Rectal smooth muscle tissue (tissue), 1 donor: Measurements from ENCODE around the gene P2RX3.

Source experiments
- H3K27ac ChIP-seq: one replicate; pipeline ENCODE4 v1.7.0; 2013; ENCODE audit warnings: low read depth, low read length, inconsistent platforms
- H3K27me3 ChIP-seq: one replicate; pipeline ENCODE4 v1.7.0; 2013; ENCODE audit warnings: low read length; ENCODE audit not compliant: control insufficient read depth, insufficient read depth
- H3K36me3 ChIP-seq: one replicate; pipeline ENCODE4 v1.7.0; 2013; ENCODE audit warnings: low read length; ENCODE audit not compliant: control insufficient read depth, insufficient read depth
- H3K4me1 ChIP-seq: one replicate; pipeline ENCODE4 v1.7.0; 2013; ENCODE audit warnings: low read length; ENCODE audit not compliant: control insufficient read depth, insufficient read depth
- H3K4me3 ChIP-seq: one replicate; pipeline ENCODE4 v1.7.0; 2013; ENCODE audit warnings: low read length
- H3K9ac ChIP-seq: one replicate; pipeline ENCODE4 v1.7.0; 2013; ENCODE audit warnings: low read length

P2RX3 gene

DNA sequence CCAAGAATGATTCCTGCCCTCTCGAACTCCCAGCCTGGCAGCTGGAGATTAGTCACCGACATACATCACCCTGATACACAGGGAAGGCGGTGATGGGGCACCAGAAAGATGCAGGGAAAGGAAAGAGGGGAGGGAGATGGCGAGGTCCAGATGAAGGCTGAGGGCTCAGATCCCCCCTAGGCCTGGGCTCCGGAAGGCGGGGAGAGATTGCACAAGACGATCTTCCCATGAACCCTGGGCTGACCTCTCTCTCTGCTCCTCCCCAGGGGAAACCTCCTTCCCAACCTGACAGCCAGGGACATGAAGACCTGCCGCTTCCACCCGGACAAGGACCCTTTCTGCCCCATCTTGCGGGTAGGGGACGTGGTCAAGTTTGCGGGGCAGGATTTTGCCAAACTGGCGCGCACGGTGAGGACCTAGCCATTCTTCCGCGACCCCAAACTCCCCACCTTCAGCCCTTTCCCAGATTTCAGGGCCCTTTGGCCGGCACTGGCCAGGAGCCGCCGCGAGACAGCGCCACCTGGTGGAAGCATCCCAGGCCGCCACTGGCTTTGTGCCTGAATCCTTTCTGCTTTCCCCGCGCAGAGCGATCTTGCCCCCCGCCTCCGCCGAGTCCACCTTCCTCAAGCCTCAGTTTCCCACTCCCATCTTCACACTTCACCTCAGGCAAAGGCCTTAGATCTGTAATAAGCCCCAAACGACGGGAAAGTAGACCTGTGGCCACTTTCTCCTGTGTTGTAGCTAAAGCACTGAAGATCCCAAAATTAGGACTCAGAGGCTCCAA is 11.5 kb downstream of the P2RX3 start:
- no peaks in the 10 kb centered on the region for H3K36me3 ChIP-seq
- H3K27ac ChIP-seq = no peak overlapping the region
- H3K4me1 ChIP-seq = no peaks in the 10 kb centered on the region
- no peaks in the 10 kb centered on the region for H3K27me3 ChIP-seq
- H3K4me3 ChIP-seq = no peak overlapping the region
- H3K9ac ChIP-seq = no peak overlapping the region

DNA sequence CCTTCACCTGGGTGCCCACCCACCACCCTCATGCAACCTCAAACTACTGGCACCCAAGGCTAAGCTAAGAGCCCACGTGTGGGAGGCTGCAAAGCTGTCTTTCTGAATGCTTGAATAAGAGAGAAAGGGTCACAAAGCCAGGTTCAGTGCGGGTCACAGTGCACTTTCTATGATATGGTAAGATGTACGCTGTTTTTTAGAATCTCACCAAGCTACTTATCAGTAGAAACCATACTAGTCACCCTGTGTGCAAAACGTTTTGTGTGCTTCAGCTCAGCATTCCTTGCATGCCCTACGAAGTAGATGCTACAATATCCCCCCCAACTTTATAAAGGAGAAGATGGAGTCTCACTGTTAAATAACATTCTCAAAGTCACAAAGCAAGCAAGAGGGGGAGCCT is 14.9 kb downstream of the P2RX3 start:
- no peak overlapping the region for H3K27ac ChIP-seq
- H3K4me1 ChIP-seq = no peaks in the 10 kb centered on the region
- no peak overlapping the region for H3K4me3 ChIP-seq
- H3K9ac ChIP-seq = no peak overlapping the region
- no peaks in the 10 kb centered on the region for H3K27me3 ChIP-seq
- no peaks in the 10 kb centered on the region for H3K36me3 ChIP-seq

DNA sequence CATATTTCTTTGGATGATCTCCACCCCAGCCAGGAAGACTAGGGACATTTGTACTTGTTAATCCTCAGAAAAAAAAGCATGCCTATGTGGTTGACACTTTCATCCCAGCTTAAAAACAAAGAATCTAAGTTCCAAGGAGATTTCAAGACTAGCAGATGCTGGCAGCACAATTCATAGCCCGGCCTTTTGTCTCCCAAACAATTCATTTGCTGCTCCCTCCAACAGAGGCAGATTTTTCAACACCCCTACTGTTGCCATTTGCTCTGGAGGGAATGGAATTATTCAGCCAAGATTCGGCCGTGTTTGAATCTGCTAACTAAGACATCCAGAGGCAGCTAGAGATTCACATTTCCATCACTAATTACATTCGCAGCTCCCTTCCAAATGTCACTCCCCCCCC is 15.3 kb downstream of the P2RX3 start:
- H3K27me3 ChIP-seq = no peaks in the 10 kb centered on the region
- H3K27ac ChIP-seq = no peak overlapping the region
- no peaks in the 10 kb centered on the region for H3K36me3 ChIP-seq
- H3K9ac ChIP-seq = no peak overlapping the region
- H3K4me3 ChIP-seq = no peak overlapping the region
- H3K4me1 ChIP-seq = no peaks in the 10 kb centered on the region

DNA sequence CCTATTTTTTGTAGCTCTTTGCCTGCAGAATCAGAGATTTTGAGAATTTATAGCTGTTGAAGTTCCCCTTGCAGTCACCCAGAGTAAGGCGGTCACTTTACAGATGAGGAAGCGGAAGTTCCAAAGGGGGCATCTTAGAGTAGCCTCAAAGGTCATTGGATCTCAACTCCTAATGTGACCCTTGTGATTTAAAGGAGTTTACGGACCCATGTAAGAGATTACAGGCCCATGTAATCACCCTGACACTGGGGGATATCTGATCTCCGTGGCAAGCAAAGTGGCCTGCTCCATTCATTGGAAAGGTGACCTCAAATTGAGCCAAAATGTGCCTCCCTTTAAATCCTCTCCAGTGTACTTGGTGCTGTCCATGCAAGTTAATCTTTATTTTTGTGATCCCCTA is 15.7 kb downstream of the P2RX3 start:
- Histone ChIP-seq H3K4me1 (no peaks in the 10 kb centered on the region), H3K4me3 (no peak overlapping the region), H3K9ac (no peak overlapping the region), H3K27ac (no peak overlapping the region), H3K36me3 (no peaks in the 10 kb centered on the region), H3K27me3 (no peaks in the 10 kb centered on the region)

DNA sequence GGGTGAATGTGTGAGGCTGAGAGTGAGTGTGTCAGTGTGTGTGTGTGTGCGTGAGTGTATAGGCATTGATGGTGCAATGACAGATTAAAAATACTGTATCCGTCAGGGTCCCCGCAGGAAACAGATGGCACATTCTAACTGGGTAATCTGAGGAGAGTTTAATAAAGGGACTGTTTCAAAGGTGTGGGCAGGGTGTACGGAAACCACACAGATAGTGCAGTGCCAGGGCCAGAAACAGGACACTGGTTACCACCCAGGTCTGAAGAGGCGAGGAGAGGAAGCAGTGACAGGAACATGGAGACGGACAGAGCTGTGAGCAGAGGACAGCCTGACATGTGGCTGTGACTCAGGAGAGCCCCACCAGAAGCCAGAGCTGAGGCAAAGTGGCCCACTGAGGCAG is 16.5 kb downstream of the P2RX3 start:
- Histone ChIP-seq H3K27ac (no peak overlapping the region), H3K4me3 (no peak overlapping the region), H3K4me1 (no peaks in the 10 kb centered on the region), H3K9ac (no peak overlapping the region), H3K36me3 (no peaks in the 10 kb centered on the region), H3K27me3 (no peaks in the 10 kb centered on the region)

DNA sequence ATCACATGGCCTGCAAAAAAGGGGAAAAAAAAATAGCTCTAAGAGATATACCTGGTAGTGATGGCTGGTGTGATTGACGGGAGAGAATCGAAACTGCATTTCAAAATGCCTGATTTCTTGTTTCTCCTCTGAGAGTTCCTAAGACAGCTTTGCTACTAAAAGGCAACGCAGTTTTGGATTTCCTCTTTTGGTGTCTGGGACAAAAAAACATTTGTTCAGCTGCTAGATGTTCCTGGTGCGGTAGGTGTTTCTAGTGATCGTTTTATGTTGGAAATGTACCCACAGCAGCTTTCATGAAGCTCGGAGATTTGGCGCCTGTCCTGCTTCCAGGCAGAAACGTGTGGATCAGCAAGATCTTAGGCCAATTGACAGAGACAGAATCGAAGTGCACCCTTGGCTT is 18.1 kb downstream of the P2RX3 start:
- Histone ChIP-seq H3K9ac (no peak overlapping the region), H3K27me3 (no peaks in the 10 kb centered on the region), H3K27ac (no peak overlapping the region), H3K36me3 (no peaks in the 10 kb centered on the region), H3K4me1 (no peaks in the 10 kb centered on the region), H3K4me3 (no peak overlapping the region)

DNA sequence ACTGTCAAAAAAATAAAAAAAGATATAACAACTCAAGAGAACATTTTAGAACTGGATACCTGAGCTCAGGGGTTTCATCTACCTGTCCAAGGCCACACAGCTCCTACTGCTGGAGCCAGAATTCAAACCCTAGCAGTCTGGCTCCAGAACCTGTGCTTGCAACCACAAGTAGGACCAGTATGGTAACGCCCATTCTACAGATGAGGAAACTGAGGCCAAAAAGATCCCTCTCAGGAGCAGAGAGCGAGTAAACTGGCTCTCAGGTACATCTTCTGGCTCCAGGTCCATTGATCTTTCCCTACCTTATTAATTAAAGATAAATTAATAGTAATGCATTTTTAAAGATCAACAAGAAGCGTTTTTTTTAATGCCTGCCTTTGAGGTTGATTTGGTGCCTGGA is 19.2 kb downstream of the P2RX3 start:
- Histone ChIP-seq H3K4me3 (no peak overlapping the region), H3K4me1 (no peaks in the 10 kb centered on the region), H3K27ac (no peak overlapping the region), H3K36me3 (no peaks in the 10 kb centered on the region), H3K9ac (no peak overlapping the region), H3K27me3 (no peaks in the 10 kb centered on the region)

DNA sequence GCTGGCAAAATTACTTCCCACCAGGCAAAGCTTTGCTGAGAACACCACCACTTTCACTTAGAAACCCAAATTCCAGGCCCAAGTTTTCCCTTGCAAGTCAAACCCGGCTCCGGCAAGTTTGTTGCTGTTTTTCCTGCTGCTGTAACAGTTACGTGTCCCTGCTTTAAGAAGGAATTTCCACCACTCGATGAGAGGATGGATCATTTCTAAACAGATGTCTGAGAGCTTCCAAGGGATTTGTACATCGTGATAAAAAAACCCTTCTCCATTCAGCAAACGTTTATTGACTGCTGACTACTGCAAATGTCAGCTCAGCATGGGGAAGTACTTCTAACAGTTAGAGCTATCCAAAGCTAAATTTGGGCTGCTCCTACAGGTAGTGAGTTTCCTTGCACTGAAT is 19.7 kb downstream of the P2RX3 start:
- Histone ChIP-seq H3K4me1 (no peaks in the 10 kb centered on the region), H3K36me3 (no peaks in the 10 kb centered on the region), H3K9ac (no peak overlapping the region), H3K27me3 (no peaks in the 10 kb centered on the region), H3K27ac (no peak overlapping the region), H3K4me3 (no peak overlapping the region)

DNA sequence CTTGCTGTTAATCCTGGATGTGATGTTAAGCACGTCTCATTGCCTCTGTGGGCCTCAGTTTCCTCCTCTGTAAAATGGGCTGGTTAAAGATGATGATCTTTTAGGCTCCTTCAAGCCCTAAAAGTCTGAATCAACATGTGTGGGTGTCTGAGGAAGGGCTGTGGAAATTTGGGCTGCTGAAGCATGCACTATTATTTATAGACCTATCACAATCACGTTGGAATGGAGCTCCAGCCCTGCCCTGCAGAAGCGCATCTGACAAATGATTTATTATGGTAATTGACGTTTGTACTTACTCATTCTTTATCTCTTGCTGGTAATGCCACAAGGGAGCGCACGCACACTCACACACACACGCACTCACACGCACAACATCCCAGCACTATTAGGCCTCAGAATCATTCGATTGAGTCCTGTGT is 20.4 kb downstream of the P2RX3 start:
- H3K9ac ChIP-seq = no peak overlapping the region
- no peaks in the 10 kb centered on the region for H3K4me1 ChIP-seq
- no peaks in the 10 kb centered on the region for H3K27me3 ChIP-seq
- H3K27ac ChIP-seq = no peak overlapping the region
- H3K36me3 ChIP-seq = no peaks in the 10 kb centered on the region
- no peak overlapping the region for H3K4me3 ChIP-seq

DNA sequence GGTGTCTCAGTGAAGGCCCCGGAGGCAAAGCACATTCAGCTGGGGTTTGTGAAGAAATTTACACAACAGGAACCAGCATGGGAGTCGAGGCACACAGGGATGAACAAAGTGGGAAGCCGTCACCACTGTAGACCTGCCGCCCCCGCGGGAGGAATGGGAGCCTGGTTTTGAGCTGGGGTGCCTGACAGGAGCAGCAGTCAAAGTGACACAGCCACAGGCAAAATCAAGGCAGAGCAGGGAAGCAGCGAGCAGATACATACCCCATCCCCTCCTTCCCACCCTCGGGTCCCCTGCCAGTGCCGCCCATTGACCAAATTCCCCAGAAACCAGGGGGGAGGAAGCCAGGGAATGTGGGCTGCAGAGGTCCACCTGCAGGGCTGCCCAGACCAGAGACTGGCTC is 20.8 kb downstream of the P2RX3 start:
- no peak overlapping the region for H3K9ac ChIP-seq
- no peaks in the 10 kb centered on the region for H3K4me1 ChIP-seq
- no peaks in the 10 kb centered on the region for H3K27me3 ChIP-seq
- H3K4me3 ChIP-seq = no peak overlapping the region
- H3K27ac ChIP-seq = no peak overlapping the region
- H3K36me3 ChIP-seq = no peaks in the 10 kb centered on the region

DNA sequence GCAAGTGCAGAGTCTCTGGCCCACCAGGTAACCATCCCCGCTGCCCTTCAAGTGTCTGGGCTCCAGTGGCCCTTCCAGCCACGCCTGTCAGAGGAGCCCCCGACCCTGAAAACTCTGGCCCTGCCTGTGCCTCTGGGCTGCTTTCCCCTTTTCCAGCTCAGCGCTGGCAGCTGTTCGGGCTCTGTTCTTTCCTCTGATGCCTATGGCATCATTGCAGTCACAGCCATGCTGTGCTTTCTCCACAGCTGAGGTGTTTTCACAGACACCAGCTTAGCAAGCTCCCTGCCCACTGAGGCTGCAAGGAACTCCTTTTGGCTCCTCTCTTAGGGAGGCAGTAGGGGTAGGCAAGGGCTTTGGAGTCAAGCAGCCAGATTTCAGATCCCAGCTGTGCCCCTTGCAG is 21.2 kb downstream of the P2RX3 start:
- no peak overlapping the region for H3K4me3 ChIP-seq
- no peak overlapping the region for H3K27ac ChIP-seq
- H3K27me3 ChIP-seq = no peaks in the 10 kb centered on the region
- H3K4me1 ChIP-seq = no peaks in the 10 kb centered on the region
- H3K9ac ChIP-seq = no peak overlapping the region
- no peaks in the 10 kb centered on the region for H3K36me3 ChIP-seq

DNA sequence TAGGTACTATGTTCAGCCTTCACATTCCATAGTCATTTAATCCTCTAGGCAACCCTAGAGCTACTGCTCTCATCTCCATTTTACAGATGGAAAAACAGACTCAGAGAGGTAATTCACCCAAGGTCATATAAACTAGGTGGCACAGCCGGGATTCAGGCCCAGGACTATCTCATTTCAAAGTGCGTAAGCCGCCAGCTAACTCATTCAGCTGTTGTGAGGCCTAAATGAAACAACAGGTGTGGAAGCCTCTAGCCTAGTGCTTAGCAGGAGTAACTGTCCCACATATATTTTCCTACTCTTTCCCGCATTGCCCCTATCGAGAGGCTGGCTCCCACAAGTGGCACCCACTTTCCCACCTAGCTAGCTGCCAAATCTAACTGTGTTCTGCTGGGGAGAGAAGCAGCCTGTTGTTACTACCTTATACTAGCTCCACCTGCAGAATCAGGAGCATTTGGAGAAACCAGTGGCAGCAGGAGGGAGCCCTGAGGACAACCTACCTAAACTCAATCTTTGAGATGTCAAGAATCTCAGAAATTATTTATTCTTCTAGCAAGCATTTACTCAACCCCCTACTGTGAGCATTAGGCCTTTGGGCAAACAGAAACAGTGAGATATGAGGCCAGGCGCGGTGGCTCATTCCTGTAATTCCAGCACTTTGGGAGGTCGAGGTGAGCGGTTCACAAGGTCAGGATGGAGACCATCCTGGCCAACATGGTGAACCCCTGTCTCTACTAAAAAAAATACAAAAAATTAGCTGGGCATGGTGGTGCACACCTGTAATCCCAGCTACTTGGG is 21.9 kb downstream of the P2RX3 start:
- Histone ChIP-seq H3K4me3 (no peak overlapping the region), H3K27ac (no peak overlapping the region), H3K36me3 (no peaks in the 10 kb centered on the region), H3K27me3 (no peaks in the 10 kb centered on the region), H3K9ac (no peak overlapping the region), H3K4me1 (no peaks in the 10 kb centered on the region)

DNA sequence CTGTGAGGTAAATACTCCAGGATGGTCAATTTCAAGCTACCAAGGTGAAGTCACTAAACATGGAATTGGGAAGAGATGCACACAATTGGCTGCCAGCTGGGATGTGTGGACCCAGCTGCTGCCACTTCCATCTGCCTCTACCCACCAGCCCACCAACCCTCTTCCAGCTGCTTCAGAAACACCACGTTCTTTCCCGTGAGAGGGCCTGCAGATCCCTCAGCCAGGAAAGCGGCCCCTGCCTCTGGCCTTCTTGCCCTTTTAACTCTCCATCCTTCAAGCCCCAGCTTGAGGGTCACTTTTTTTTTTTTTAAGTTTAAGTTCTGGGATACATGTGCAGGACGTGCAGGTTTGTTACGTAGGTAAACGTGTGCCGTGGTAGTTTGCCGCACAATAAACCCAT is 22.8 kb downstream of the P2RX3 start:
- Histone ChIP-seq H3K4me1 (no peaks in the 10 kb centered on the region), H3K27me3 (no peaks in the 10 kb centered on the region), H3K27ac (no peak overlapping the region), H3K9ac (no peak overlapping the region), H3K4me3 (no peak overlapping the region), H3K36me3 (no peaks in the 10 kb centered on the region)
